ENCODE measurements around the gene SURF6.
"Not testable (repeated sequence)": the region's sequence is repeated elsewhere in the genome, so short reads cannot be mapped to it uniquely, and the experiment has no call there.

SURF6 gene

GRCh38 chr9:133327021-133327420, 9.0 kb downstream of the SURF6 start:
- not testable (repeated sequence) for DNase-seq (ENCODE audit: low spot score); H4K91ac ChIP-seq (ENCODE audit: low read depth, low read length, poor library complexity); H2BK15ac ChIP-seq (ENCODE audit: low read length); H3K79me1 ChIP-seq (ENCODE audit: low read depth, low read length); H3K9ac ChIP-seq (ENCODE audit: low read depth, low read length, poor library complexity); H2BK5ac ChIP-seq (ENCODE audit: low read length); H3K27ac ChIP-seq (replicated peaks; ENCODE audit: low read length); H3K27me3 ChIP-seq (ENCODE audit: control insufficient read depth in 3 of 3, insufficient read depth in 3 of 3, low read depth in 1 of 3, low read length in 3 of 3); H3K4ac ChIP-seq (ENCODE audit: low read length); H2BK12ac ChIP-seq (ENCODE audit: low read length); H3K4me1 ChIP-seq (ENCODE audit: control insufficient read depth in 2 of 2, insufficient read depth in 1 of 2, low read depth in 1 of 2, low read length in 2 of 2); H3K18ac ChIP-seq (ENCODE audit: low read length); H3K4me2 ChIP-seq (ENCODE audit: insufficient read depth, low read length, poor library complexity, severe bottlenecking); H3K14ac ChIP-seq (ENCODE audit: low read length); H2AFZ ChIP-seq (ENCODE audit: low read length); H4K8ac ChIP-seq (ENCODE audit: low read depth, low read length); H3K4me3 ChIP-seq (ENCODE audit: low read length in 2 of 2); H3K23ac ChIP-seq (ENCODE audit: low read depth, low read length, poor library complexity); H3K9me3 ChIP-seq (replicated peaks in 1 of 2; ENCODE audit: control insufficient read depth in 2 of 2, insufficient read depth in 1 of 2, low read depth in 1 of 2, low read length in 2 of 2); H2AK5ac ChIP-seq (ENCODE audit: low read depth, low read length); H2BK120ac ChIP-seq (ENCODE audit: low read depth, low read length)
- WGBS, 2 donors (ENCODE audit: extremely low coverage in 2 of 2, insufficient read length in 2 of 2, insufficient replicate concordance in 1 of 2) = no CpG with 5 or more reads among the region's 6 CpGs
- H3K36me3 ChIP-seq (replicated peaks in 1 of 2; ENCODE audit: control insufficient read depth in 2 of 2, insufficient read depth in 2 of 2, low read length in 2 of 2) = peaks cover 13 to 25% of the 10 kb centered on the region in 2 donors

GRCh38 chr9:133323991-133324703, 11.8 kb downstream of the SURF6 start:
- H2AFZ ChIP-seq (ENCODE audit: low read length) = no peak overlapping the region
- H3K18ac ChIP-seq (ENCODE audit: low read length) = peak overlapping the region; percentile 13
- peaks cover 7 to 8% of the 10 kb centered on the region in 2 donors for H3K9me3 ChIP-seq (replicated peaks in 1 of 2; ENCODE audit: control insufficient read depth in 2 of 2, insufficient read depth in 1 of 2, low read depth in 1 of 2, low read length in 2 of 2)
- no CpG with 5 or more reads among the region's 13 CpGs for WGBS, 2 donors (ENCODE audit: extremely low coverage in 2 of 2, insufficient read length in 2 of 2, insufficient replicate concordance in 1 of 2)
- H3K23ac ChIP-seq (ENCODE audit: low read depth, low read length, poor library complexity) = peak overlapping the region; percentile 46
- peak overlapping the region in 1 of 2 donors; percentile 23 for H3K4me3 ChIP-seq (ENCODE audit: low read length in 2 of 2)
- no peak overlapping the region for H3K9ac ChIP-seq (ENCODE audit: low read depth, low read length, poor library complexity)
- no peaks in the 10 kb centered on the region for H3K4me1 ChIP-seq (ENCODE audit: control insufficient read depth in 2 of 2, insufficient read depth in 1 of 2, low read depth in 1 of 2, low read length in 2 of 2)
- H4K91ac ChIP-seq (ENCODE audit: low read depth, low read length, poor library complexity) = no peak overlapping the region
- no peak overlapping the region for H3K4me2 ChIP-seq (ENCODE audit: insufficient read depth, low read length, poor library complexity, severe bottlenecking)
- H2BK15ac ChIP-seq (ENCODE audit: low read length) = no peak overlapping the region
- no peak overlapping the region for H3K14ac ChIP-seq (ENCODE audit: low read length)
- no peak overlapping the region for H2AK5ac ChIP-seq (ENCODE audit: low read depth, low read length)
- no peak overlapping the region for H4K8ac ChIP-seq (ENCODE audit: low read depth, low read length)
- no peaks in the 10 kb centered on the region for H3K27me3 ChIP-seq (ENCODE audit: control insufficient read depth in 3 of 3, insufficient read depth in 3 of 3, low read depth in 1 of 3, low read length in 3 of 3)
- H3K79me1 ChIP-seq (ENCODE audit: low read depth, low read length) = no peaks in the 10 kb centered on the region
- no peak overlapping the region for H3K27ac ChIP-seq (replicated peaks; ENCODE audit: low read length)
- H3K4ac ChIP-seq (ENCODE audit: low read length) = no peak overlapping the region
- H3K36me3 ChIP-seq (replicated peaks in 1 of 2; ENCODE audit: control insufficient read depth in 2 of 2, insufficient read depth in 2 of 2, low read length in 2 of 2) = no peaks in the 10 kb centered on the region
- H2BK5ac ChIP-seq (ENCODE audit: low read length) = no peak overlapping the region
- no peak overlapping the region for H2BK120ac ChIP-seq (ENCODE audit: low read depth, low read length)
- no peak overlapping the region for H2BK12ac ChIP-seq (ENCODE audit: low read length)
- no peak for DNase-seq (ENCODE audit: low spot score)

- Histone ChIP-seq H3K14ac (ENCODE audit: low read length) (no peak overlapping the region), H2BK15ac (ENCODE audit: low read length) (no peak overlapping the region), H2AFZ (ENCODE audit: low read length) (no peak overlapping the region), H3K27me3 (ENCODE audit: control insufficient read depth in 3 of 3, insufficient read depth in 3 of 3, low read depth in 1 of 3, low read length in 3 of 3) (no peaks in the 10 kb centered on the region), H4K8ac (ENCODE audit: low read depth, low read length) (no peak overlapping the region), H3K9me3 (replicated peaks in 1 of 2; ENCODE audit: control insufficient read depth in 2 of 2, insufficient read depth in 1 of 2, low read depth in 1 of 2, low read length in 2 of 2) (peaks cover 7 to 8% of the 10 kb centered on the region in 2 donors), H3K4me2 (ENCODE audit: insufficient read depth, low read length, poor library complexity, severe bottlenecking) (no peak overlapping the region), H3K4me1 (ENCODE audit: control insufficient read depth in 2 of 2, insufficient read depth in 1 of 2, low read depth in 1 of 2, low read length in 2 of 2) (no peaks in the 10 kb centered on the region), H3K4me3 (ENCODE audit: low read length in 2 of 2) (no peak overlapping the region), H3K4ac (ENCODE audit: low read length) (no peak overlapping the region), H2BK12ac (ENCODE audit: low read length) (no peak overlapping the region), H2AK5ac (ENCODE audit: low read depth, low read length) (no peak overlapping the region), H4K91ac (ENCODE audit: low read depth, low read length, poor library complexity) (no peak overlapping the region), H2BK120ac (ENCODE audit: low read depth, low read length) (no peak overlapping the region), H3K9ac (ENCODE audit: low read depth, low read length, poor library complexity) (no peak overlapping the region), H2BK5ac (ENCODE audit: low read length) (no peak overlapping the region), H3K18ac (ENCODE audit: low read length) (no peak overlapping the region), H3K79me1 (ENCODE audit: low read depth, low read length) (no peaks in the 10 kb centered on the region), H3K27ac (replicated peaks; ENCODE audit: low read length) (no peak overlapping the region), H3K23ac (ENCODE audit: low read depth, low read length, poor library complexity) (no peak overlapping the region), H3K36me3 (replicated peaks in 1 of 2; ENCODE audit: control insufficient read depth in 2 of 2, insufficient read depth in 2 of 2, low read length in 2 of 2) (no peaks in the 10 kb centered on the region)
- WGBS, 2 donors (ENCODE audit: extremely low coverage in 2 of 2, insufficient read length in 2 of 2, insufficient replicate concordance in 1 of 2) = no CpG with 5 or more reads among the region's 10 CpGs
- DNase-seq (ENCODE audit: low spot score) = no peak
Observed at GRCh38 chr9:133323211-133323610, 12.8 kb downstream of the SURF6 start.

GRCh38 chr9:133322701-133323100, 13.3 kb downstream of the SURF6 start:
- Histone ChIP-seq H3K79me1 (ENCODE audit: low read depth, low read length) (no peaks in the 10 kb centered on the region), H3K9ac (ENCODE audit: low read depth, low read length, poor library complexity) (peak overlapping the region; percentile 63), H2AFZ (ENCODE audit: low read length) (no peak overlapping the region), H3K23ac (ENCODE audit: low read depth, low read length, poor library complexity) (no peak overlapping the region), H3K9me3 (replicated peaks in 1 of 2; ENCODE audit: control insufficient read depth in 2 of 2, insufficient read depth in 1 of 2, low read depth in 1 of 2, low read length in 2 of 2) (peaks cover 6 to 8% of the 10 kb centered on the region in 2 donors), H3K27ac (replicated peaks; ENCODE audit: low read length) (no peak overlapping the region), H4K91ac (ENCODE audit: low read depth, low read length, poor library complexity) (no peak overlapping the region), H3K36me3 (replicated peaks in 1 of 2; ENCODE audit: control insufficient read depth in 2 of 2, insufficient read depth in 2 of 2, low read length in 2 of 2) (no peaks in the 10 kb centered on the region), H3K18ac (ENCODE audit: low read length) (peak overlapping the region; percentile 57), H3K4me3 (ENCODE audit: low read length in 2 of 2) (peak overlapping the region in 1 of 2 donors; percentile 58), H3K27me3 (ENCODE audit: control insufficient read depth in 3 of 3, insufficient read depth in 3 of 3, low read depth in 1 of 3, low read length in 3 of 3) (no peaks in the 10 kb centered on the region), H4K8ac (ENCODE audit: low read depth, low read length) (no peak overlapping the region), H3K4me2 (ENCODE audit: insufficient read depth, low read length, poor library complexity, severe bottlenecking) (no peak overlapping the region), H2AK5ac (ENCODE audit: low read depth, low read length) (peak overlapping the region; percentile 61), H2BK120ac (ENCODE audit: low read depth, low read length) (no peak overlapping the region), H3K4ac (ENCODE audit: low read length) (no peak overlapping the region), H2BK12ac (ENCODE audit: low read length) (no peak overlapping the region), H3K4me1 (ENCODE audit: control insufficient read depth in 2 of 2, insufficient read depth in 1 of 2, low read depth in 1 of 2, low read length in 2 of 2) (no peaks in the 10 kb centered on the region), H2BK15ac (ENCODE audit: low read length) (no peak overlapping the region), H3K14ac (ENCODE audit: low read length) (no peak overlapping the region), H2BK5ac (ENCODE audit: low read length) (no peak overlapping the region)
- no CpG with 5 or more reads among the region's 14 CpGs for WGBS, 2 donors (ENCODE audit: extremely low coverage in 2 of 2, insufficient read length in 2 of 2, insufficient replicate concordance in 1 of 2)
- no peak for DNase-seq (ENCODE audit: low spot score)

Data from neuronal stem cell (in vitro differentiated cells).